ENCODE data around the gene C6orf47.

C6orf47 gene

DNA sequence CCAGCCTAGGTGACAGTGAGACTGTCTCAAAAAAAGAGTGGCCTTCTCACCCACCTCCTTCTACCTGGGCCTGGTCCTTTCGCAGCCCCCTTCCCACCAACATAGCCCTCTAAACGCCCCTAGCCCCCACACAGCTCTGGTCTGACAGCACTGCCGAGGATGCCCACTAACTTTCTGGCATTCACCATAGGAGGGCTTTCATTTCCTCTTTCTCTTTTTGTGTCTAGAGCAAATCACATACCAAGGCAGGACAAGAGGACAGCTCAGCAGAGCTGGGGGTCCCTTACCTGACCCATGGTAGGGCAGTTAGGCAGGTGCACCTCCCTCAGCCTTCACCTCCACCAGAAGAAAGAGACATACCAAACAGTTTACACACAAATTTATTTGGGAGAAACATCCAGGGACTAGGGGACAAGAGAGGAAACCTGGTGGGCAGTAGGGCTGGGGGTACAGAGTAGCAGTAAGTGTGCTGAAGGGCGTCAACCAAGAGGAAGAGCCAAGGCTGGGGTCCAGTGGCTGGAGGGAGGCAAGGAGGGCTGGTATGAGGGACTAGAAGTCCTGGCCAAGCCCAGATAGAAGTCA lies 15.8 kb upstream of the C6orf47 start:
- H3K9ac ChIP-seq (ENCODE audit: low read length): no peak overlapping the region
- peaks cover 17% of the 10 kb centered on the region for H3K4me1 ChIP-seq (ENCODE audit: low read length)
- H3K27me3 ChIP-seq (ENCODE audit: low read depth, low read length): no peaks in the 10 kb centered on the region
- H3K27ac ChIP-seq (ENCODE audit: low read length): no peak overlapping the region
- H2AFZ ChIP-seq (ENCODE audit: low read depth, low read length): no peak overlapping the region
- no peak overlapping the region for H3K4me3 ChIP-seq (ENCODE audit: low read length)
- no peaks in the 10 kb centered on the region for H3K79me2 ChIP-seq (ENCODE audit: low read length)
- TF ChIP-seq EZH2phosphoT487 (IDR thresholded peaks at IDR 0.05; ENCODE audit: low read depth): no peak
- TF ChIP-seq, protein P1, sequence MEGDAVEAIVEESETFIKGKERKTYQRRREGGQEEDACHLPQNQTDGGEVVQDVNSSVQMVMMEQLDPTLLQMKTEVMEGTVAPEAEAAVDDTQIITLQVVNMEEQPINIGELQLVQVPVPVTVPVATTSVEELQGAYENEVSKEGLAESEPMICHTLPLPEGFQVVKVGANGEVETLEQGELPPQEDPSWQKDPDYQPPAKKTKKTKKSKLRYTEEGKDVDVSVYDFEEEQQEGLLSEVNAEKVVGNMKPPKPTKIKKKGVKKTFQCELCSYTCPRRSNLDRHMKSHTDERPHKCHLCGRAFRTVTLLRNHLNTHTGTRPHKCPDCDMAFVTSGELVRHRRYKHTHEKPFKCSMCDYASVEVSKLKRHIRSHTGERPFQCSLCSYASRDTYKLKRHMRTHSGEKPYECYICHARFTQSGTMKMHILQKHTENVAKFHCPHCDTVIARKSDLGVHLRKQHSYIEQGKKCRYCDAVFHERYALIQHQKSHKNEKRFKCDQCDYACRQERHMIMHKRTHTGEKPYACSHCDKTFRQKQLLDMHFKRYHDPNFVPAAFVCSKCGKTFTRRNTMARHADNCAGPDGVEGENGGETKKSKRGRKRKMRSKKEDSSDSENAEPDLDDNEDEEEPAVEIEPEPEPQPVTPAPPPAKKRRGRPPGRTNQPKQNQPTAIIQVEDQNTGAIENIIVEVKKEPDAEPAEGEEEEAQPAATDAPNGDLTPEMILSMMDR (IDR thresholded peaks at IDR 0.05; ENCODE audit: low read depth, low read length): no peak
- H4K20me1 ChIP-seq (ENCODE audit: insufficient read depth, low read length): no peaks in the 10 kb centered on the region
- H3K9me3 ChIP-seq (ENCODE audit: insufficient read depth, low read length): no peaks in the 10 kb centered on the region
- H3K36me3 ChIP-seq (replicated peaks; ENCODE audit: low read depth, low read length): peaks cover 4% of the 10 kb centered on the region
- peak overlapping the region; percentile 37 for H3K4me2 ChIP-seq (ENCODE audit: low read length)

GRCh38 chr6:31669676-31670075 lies 9.1 kb upstream of the C6orf47 start, which contains the start of gene LY6G5B:
TSS of gene LY6G5B (plus strand) at chr6:31669976. CDS start at chr6:31670951, 975 bp downstream.
- Histone ChIP-seq H3K79me2 (ENCODE audit: low read length) (peaks cover 27% of the 10 kb centered on the region), H3K4me3 (ENCODE audit: low read length) (no peak within 1 kb of the TSS), H3K27ac (ENCODE audit: low read length) (no peak within 1 kb of the TSS), H3K9me3 (ENCODE audit: insufficient read depth, low read length) (peaks cover 3% of the 10 kb centered on the region; the same call in 1 of the 2 replicates), H3K9ac (ENCODE audit: low read length) (no peak within 1 kb of the TSS), H3K4me2 (ENCODE audit: low read length) (no peak within 1 kb of the TSS), H3K27me3 (ENCODE audit: low read depth, low read length) (no peaks in the 10 kb centered on the region), H2AFZ (ENCODE audit: low read depth, low read length) (no peak within 1 kb of the TSS), H3K36me3 (replicated peaks; ENCODE audit: low read depth, low read length) (peaks cover 25% of the 10 kb centered on the region), H4K20me1 (ENCODE audit: insufficient read depth, low read length) (no peaks in the 10 kb centered on the region), H3K4me1 (ENCODE audit: low read length) (peaks cover 5% of the 10 kb centered on the region)
- TF ChIP-seq EZH2phosphoT487 (IDR thresholded peaks at IDR 0.05; ENCODE audit: low read depth): no peak
- TF ChIP-seq, protein P1 (IDR thresholded peaks at IDR 0.05; ENCODE audit: low read depth, low read length): no peak

DNA sequence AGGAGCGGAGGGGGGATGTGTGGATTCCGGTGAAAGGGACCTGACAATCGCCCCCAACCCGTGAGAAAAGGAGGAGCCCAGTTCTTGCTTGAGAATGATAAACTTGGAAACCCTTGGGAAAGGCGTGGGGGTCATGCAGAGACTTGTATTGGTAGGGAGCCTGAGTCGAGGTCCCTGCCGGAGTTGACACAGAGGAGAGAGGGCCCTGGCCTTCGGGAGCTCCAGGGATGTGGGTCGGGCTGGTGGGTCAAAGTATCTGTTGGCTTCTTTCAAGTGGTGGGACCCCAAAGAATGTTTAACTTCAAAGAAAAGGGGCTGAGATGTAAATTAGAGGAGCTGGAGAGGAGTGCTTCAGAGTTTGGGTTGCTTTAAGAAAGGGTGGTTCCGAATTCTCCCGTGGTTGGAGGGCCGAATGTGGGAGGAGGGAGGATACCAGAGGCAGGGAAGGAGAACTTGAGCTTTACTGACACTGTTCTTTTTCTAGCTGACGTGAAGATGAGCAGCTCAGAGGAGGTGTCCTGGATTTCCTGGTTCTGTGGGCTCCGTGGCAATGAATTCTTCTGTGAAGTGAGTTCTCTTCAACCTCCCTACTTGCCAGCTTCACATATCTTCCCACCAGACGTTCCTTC lies 5.9 kb upstream of the C6orf47 start:
- Histone ChIP-seq H3K4me2 (ENCODE audit: low read length) (peak overlapping the region; percentile 93), H3K9ac (ENCODE audit: low read length) (peak overlapping the region; percentile 89), H3K79me2 (ENCODE audit: low read length) (peaks cover 42% of the 10 kb centered on the region), H3K27me3 (ENCODE audit: low read depth, low read length) (no peaks in the 10 kb centered on the region), H3K27ac (ENCODE audit: low read length) (peak overlapping the region; percentile 59), H2AFZ (ENCODE audit: low read depth, low read length) (no peak overlapping the region), H3K36me3 (replicated peaks; ENCODE audit: low read depth, low read length) (peaks cover 38% of the 10 kb centered on the region), H3K4me1 (ENCODE audit: low read length) (peaks cover 23% of the 10 kb centered on the region), H3K4me3 (ENCODE audit: low read length) (peak overlapping the region; percentile 100), H3K9me3 (ENCODE audit: insufficient read depth, low read length) (peaks cover 3% of the 10 kb centered on the region; the same call in 1 of the 2 replicates), H4K20me1 (ENCODE audit: insufficient read depth, low read length) (no peaks in the 10 kb centered on the region)
- TF ChIP-seq EZH2phosphoT487 (IDR thresholded peaks at IDR 0.05; ENCODE audit: low read depth): no peak
- TF ChIP-seq, protein P1 (IDR thresholded peaks at IDR 0.05; ENCODE audit: low read depth, low read length): no peak

DNA sequence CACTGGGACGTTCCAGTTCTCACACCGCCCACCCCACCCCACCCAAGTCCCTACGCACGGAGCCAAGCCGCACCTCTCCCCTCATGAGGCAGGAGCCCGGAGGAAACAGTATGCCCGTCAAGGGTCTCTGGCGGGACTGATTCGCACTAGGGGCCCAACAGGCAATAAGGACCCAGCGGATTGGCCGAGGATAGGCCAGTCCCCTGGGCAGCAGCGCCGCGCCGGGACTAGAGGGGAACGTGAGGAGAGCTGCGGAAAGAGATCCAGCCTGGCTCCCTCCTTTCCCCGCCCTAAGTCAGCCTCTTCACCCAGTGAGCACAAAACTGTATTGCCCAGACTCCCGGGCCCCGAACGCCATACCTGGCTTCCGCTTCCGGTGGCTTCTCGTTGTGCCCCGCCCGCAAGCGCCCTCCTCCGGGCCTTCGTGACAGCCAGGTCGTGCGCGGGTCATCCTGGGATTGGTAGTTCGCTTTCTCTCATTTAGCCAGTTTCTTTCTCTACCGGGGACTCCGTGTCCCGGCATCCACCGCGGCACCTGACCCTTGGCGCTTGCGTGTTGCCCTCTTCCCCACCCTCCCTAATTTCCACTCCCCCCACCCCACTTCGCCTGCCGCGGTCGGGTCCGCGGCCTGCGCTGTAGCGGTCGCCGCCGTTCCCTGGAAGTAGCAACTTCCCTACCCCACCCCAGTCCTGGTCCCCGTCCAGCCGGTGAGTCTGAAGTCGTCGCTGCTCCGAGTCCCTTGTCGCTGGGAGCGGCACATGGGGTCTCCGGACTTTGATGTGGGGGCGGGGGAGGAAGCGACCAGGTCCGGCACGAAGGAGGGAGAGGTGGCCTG lies 5.1 kb upstream of the C6orf47 start, which contains the start of gene CSNK2B:
Gene CSNK2B, plus strand, starts transcription at position 580 of the 836 bp plus-strand sequence. CDS start 752 bp downstream, outside the sequence.
- Histone ChIP-seq H3K36me3 (replicated peaks; ENCODE audit: low read depth, low read length) (peaks cover 37% of the 10 kb centered on the region), H2AFZ (ENCODE audit: low read depth, low read length) (peak within 1 kb of the TSS; percentile 54; the same call in 1 of the 2 replicates), H3K4me2 (ENCODE audit: low read length) (peak within 1 kb of the TSS; percentile 96)

More for the DNA sequence above, 5.1 kb upstream of the C6orf47 start, which contains the start of gene CSNK2B:
- no peak for TF ChIP-seq EZH2phosphoT487 (IDR thresholded peaks at IDR 0.05; ENCODE audit: low read depth)
- TF ChIP-seq, protein P1 (IDR thresholded peaks at IDR 0.05; ENCODE audit: low read depth, low read length): no peak
- Histone ChIP-seq H3K9me3 (ENCODE audit: insufficient read depth, low read length) (peaks cover 3% of the 10 kb centered on the region; the same call in 1 of the 2 replicates), H3K9ac (ENCODE audit: low read length) (peak within 1 kb of the TSS; percentile 100), H3K4me3 (ENCODE audit: low read length) (peak within 1 kb of the TSS; percentile 100), H3K27me3 (ENCODE audit: low read depth, low read length) (no peaks in the 10 kb centered on the region), H3K27ac (ENCODE audit: low read length) (peak within 1 kb of the TSS; percentile 98), H3K4me1 (ENCODE audit: low read length) (peaks cover 29% of the 10 kb centered on the region), H4K20me1 (ENCODE audit: insufficient read depth, low read length) (no peaks in the 10 kb centered on the region), H3K79me2 (ENCODE audit: low read length) (peaks cover 42% of the 10 kb centered on the region)
